Measurements from ENCODE around the gene IFFO2. TPM values are rescaled to one million over a fixed set of nuclear protein-coding genes. Genes with fewer than 3 reads are reported as not detected.

Gene IFFO2
- total and polyA plus RNA-seq, 4 donors, result 7.6 to 18.9 (median 8.3) TPM

GRCh38 chr1:18951818-18952391 is 4.6 kb downstream of the IFFO2 start:
- Histone ChIP-seq H3K27me3 (ENCODE audit: control insufficient read depth in 3 of 3, insufficient read depth in 3 of 3, low read length in 2 of 3) (no peaks in the 10 kb centered on the region), H3K9me3 (ENCODE audit: control insufficient read depth in 4 of 4, insufficient read depth in 3 of 4, low read length in 3 of 4) (no peaks in the 10 kb centered on the region), H3K4me1 (ENCODE audit: control insufficient read depth in 5 of 5, insufficient read depth in 5 of 5, low read length in 5 of 5) (peaks cover 0 to 74% (median 42%) of the 10 kb centered on the region in 5 donors), H3K9ac (ENCODE audit: insufficient read depth in 1 of 2, low read length in 2 of 2) (peak overlapping the region in 1 of 2 donors; percentile 40), H3K27ac (ENCODE audit: low read depth in 1 of 2, low read length in 1 of 2) (peak overlapping the region in 1 of 2 donors; percentile 94), H3K36me3 (ENCODE audit: control insufficient read depth in 4 of 4, insufficient read depth in 4 of 4, low read length in 4 of 4) (peaks cover 0 to 2% (median 0%) of the 10 kb centered on the region in 4 donors), H3K4me3 (no peak overlapping the region)
- DNase-seq (peak in 1 of 3 donors; percentile 10), ATAC-seq (ENCODE audit: insufficient read depth, low FRiP score) (no peak)
- no peak for TF ChIP-seq CTCF (IDR thresholded peaks at IDR 0.05; ENCODE audit: control extremely low read depth, extremely low read depth)
- 26 to 34% methylated on average over 8 of the region's 8 CpGs for WGBS, 2 donors

- Histone ChIP-seq H3K27ac (ENCODE audit: low read depth in 1 of 2, low read length in 1 of 2) (peak overlapping the region in 1 of 2 donors; percentile 94), H3K4me1 (ENCODE audit: control insufficient read depth in 5 of 5, insufficient read depth in 5 of 5, low read length in 5 of 5) (peaks cover 0 to 75% (median 42%) of the 10 kb centered on the region in 5 donors), H3K9ac (ENCODE audit: insufficient read depth in 1 of 2, low read length in 2 of 2) (peak overlapping the region; percentile 40 to 41), H3K4me3 (no peak overlapping the region), H3K36me3 (ENCODE audit: control insufficient read depth in 4 of 4, insufficient read depth in 4 of 4, low read length in 4 of 4) (peaks cover 0 to 2% (median 0%) of the 10 kb centered on the region in 4 donors), H3K27me3 (ENCODE audit: control insufficient read depth in 3 of 3, insufficient read depth in 3 of 3, low read length in 2 of 3) (no peaks in the 10 kb centered on the region), H3K9me3 (ENCODE audit: control insufficient read depth in 4 of 4, insufficient read depth in 3 of 4, low read length in 3 of 4) (no peaks in the 10 kb centered on the region)
- 35 to 61% methylated on average over 9 of the region's 9 CpGs for WGBS, 2 donors
- no peak for TF ChIP-seq CTCF (IDR thresholded peaks at IDR 0.05; ENCODE audit: control extremely low read depth, extremely low read depth)
- ATAC-seq (ENCODE audit: insufficient read depth, low FRiP score), result no peak
- no peak for DNase-seq
These were observed 5.1 kb downstream of the IFFO2 start for GRCh38 chr1:18951416-18951815.

- no peak for TF ChIP-seq CTCF (IDR thresholded peaks at IDR 0.05; ENCODE audit: control extremely low read depth, extremely low read depth)
- Histone ChIP-seq H3K27me3 (ENCODE audit: control insufficient read depth in 3 of 3, insufficient read depth in 3 of 3, low read length in 2 of 3) (no peaks in the 10 kb centered on the region), H3K27ac (ENCODE audit: low read depth in 1 of 2, low read length in 1 of 2) (peak overlapping the region; percentile 69 to 94), H3K9me3 (ENCODE audit: control insufficient read depth in 4 of 4, insufficient read depth in 3 of 4, low read length in 3 of 4) (no peaks in the 10 kb centered on the region), H3K9ac (ENCODE audit: insufficient read depth in 1 of 2, low read length in 2 of 2) (peak overlapping the region; percentile 59 to 88), H3K4me3 (no peak overlapping the region), H3K4me1 (ENCODE audit: control insufficient read depth in 5 of 5, insufficient read depth in 5 of 5, low read length in 5 of 5) (peaks cover 0 to 82% (median 43%) of the 10 kb centered on the region in 5 donors), H3K36me3 (ENCODE audit: control insufficient read depth in 4 of 4, insufficient read depth in 4 of 4, low read length in 4 of 4) (peaks cover 0 to 2% (median 0%) of the 10 kb centered on the region in 4 donors)
- ATAC-seq (ENCODE audit: insufficient read depth, low FRiP score) (no peak), DNase-seq (peak; percentile 68 to 74 (median 71))
- WGBS, 2 donors, result 12 to 16% methylated on average over 19 of the region's 19 CpGs
These were observed 6.0 kb downstream of the IFFO2 start for GRCh38 chr1:18950401-18951026.

All from lung (tissue), 12 donors.